HFF-Myc (cell line): ENCODE measurements around the gene CALHM1.

Experiments used
- DNase-seq: peaks from one replicate; pipeline ENCODE4 v3.0.0-alpha.2; 2011; ENCODE audit warnings: low read depth; ENCODE audit errors: extremely low read depth
- H3K4me3 ChIP-seq: replicated peaks from 2 replicates; pipeline ENCODE4 v1.5.1; 2011; ENCODE audit warnings: low read depth, mild to moderate bottlenecking, control low read depth, low read length
- TF ChIP-seq, protein P1 (sequence below): IDR thresholded peaks from 2 replicates; pipeline ENCODE4 v1.5.1; 2012; ENCODE audit warnings: mild to moderate bottlenecking, low read depth, low read length, control low read depth; ENCODE audit errors: missing control alignments

Gene CALHM1

DNA sequence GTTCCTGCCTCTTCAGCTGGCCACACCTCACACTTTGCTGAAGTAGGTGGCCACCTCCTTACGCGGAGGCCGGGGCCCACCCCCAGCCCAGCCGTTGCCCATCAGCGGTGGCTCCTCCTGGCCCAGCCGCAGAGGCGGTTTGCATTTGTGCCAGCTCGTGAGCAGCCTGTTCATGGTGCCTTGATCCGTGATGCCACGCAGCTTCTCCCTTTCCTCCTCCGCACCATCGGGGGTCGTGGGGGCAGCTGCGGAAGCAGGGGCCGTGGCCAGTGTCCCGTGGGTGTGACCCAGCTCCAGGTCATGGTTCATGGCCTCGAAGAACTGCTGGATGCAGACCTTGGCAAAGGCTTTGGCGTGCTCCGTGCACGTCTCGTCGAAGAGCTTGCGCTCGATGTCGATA, 3.5 kb downstream of the CALHM1 start:
- no peak overlapping the region for H3K4me3 ChIP-seq
- TF ChIP-seq, protein P1, sequence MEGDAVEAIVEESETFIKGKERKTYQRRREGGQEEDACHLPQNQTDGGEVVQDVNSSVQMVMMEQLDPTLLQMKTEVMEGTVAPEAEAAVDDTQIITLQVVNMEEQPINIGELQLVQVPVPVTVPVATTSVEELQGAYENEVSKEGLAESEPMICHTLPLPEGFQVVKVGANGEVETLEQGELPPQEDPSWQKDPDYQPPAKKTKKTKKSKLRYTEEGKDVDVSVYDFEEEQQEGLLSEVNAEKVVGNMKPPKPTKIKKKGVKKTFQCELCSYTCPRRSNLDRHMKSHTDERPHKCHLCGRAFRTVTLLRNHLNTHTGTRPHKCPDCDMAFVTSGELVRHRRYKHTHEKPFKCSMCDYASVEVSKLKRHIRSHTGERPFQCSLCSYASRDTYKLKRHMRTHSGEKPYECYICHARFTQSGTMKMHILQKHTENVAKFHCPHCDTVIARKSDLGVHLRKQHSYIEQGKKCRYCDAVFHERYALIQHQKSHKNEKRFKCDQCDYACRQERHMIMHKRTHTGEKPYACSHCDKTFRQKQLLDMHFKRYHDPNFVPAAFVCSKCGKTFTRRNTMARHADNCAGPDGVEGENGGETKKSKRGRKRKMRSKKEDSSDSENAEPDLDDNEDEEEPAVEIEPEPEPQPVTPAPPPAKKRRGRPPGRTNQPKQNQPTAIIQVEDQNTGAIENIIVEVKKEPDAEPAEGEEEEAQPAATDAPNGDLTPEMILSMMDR, result no peak
- DNase-seq, result no peak

DNA sequence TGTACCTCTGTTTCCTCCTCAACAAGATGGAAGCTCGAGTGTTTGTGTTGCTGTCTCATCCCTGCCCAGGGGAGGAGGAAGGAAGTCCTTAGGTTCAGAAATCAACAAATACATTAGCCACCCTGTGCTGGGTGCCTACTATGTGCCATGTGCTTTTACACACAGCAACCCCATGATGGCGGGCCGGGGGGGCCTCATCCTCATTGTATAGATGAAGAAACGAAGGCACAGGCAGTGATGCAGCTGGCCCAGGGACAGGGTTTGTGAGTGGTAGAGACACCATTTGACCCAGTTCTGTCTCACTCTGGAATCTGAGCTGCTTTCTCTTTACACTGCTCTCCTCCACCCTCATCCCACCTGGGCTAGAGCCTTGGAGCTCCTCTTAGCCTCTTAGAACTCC, 4.7 kb downstream of the CALHM1 start:
- TF ChIP-seq, protein P1, result no peak
- no peak overlapping the region for H3K4me3 ChIP-seq
- no peak for DNase-seq

DNA sequence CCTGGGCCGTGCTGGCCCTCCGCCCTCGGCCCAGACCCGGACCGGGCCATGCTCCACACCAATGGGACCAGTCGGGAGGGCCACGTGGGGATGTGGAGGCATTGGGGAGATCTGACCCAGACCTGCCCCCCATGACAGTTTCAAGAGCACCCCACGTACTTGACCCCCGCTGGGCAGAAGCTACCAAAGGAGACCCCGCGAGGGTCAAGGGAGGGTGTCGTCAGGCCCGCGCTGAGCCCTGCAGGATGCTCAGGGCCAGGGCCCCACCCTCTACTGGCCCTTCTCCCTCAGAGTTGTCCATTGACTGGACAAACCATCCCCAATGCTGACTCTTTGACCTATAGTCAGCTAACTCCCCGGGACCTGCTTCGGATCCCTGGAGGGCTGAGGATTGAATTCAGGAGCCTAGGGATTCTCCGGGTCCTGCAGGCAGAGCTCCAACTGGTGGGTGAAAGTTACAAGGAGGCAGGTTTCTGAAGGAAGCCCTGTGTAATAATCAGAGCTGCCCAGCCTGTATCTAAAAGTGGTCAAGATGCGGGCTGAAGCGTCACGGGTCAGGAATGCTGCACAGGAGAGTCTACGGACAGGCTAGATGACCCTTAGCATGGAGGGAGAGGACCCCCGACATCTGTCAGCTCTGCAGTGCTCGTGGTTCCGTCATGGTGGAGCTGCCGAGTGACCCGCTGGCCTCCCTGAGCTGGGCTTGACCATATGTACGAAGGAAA, 6.0 kb downstream of the CALHM1 start:
- H3K4me3 ChIP-seq, result peak overlapping the region; percentile 64
- no peak for DNase-seq

DNA sequence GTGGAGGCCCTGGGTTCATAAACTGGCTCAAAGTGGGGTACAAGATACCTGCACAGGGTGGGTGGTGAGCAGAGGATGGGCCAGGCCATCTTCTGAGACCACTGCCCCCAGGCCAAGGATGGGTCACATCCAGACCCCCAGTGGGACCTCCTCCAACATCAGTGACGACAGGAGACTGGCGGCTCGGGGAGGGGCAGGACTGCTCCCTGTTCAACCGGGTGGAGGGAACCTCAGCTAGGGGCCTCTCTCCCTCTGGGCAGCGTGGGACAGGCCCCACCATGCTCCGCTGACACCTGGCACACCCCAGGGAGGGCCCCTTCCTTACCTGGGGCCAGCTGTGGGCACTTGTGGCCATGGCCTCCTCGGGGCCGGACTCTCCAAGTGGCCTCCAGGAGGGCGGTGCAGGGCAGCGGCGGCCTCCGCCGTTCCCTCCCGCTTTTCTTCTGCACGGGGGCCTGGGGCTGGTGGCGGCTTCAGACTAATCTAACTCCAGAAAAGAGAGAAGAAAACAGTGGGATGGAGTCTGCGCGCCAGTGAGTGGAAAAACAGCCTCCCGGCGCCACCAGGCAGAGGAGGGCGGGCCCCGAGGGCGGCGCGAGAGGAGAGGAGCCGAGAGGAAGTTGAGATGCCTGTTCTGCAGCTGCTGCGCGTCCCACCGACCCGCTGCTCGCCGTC, 6.7 kb downstream of the CALHM1 start, which contains the start of gene CALHM2:
CALHM2 (minus strand) TSS at position 540 of the 675 bp plus-strand sequence. CDS start 2,429 bp downstream, outside the sequence.
- no peak for DNase-seq
- peak within 1 kb of the TSS; percentile 64 for H3K4me3 ChIP-seq
- TF ChIP-seq, protein P1, result no peak

More for the DNA sequence above, 6.0 kb downstream of the CALHM1 start:
- TF ChIP-seq, protein P1, result no peak

DNA sequence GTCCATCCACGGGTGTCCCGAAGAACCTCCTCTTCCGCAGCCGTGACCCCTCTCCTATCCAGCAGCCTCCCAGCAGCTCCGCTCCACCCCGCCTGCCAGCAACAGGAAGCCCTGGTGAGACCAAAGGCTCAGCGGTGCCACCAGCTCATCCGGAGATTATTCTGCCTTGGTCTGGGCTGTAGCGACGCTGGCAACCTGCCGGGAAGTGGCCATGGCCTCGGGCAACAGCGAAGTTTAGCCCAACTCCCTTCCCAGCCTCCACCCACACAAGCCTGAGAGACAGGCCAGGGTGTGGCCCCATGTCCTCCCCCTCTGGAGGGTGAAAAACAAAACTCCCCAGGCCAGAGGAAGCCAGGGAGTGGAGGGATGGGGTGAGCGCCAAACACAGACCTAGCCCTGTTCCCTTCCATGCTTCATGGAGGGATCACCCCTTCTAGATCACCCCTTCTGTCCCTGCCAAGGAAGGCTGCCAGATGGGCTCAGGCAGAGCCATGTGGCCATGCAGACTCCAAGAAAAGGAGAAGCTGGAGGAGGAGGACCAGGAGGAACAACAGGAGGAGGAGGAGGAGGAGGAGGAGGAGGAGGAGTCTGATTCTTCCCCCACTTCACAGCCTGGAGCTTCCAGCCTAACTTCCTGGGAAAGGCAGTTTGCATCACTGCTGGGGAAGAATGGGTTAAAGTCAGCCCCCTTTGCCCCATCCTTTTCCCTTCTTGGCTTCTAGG, 7.4 kb downstream of the CALHM1 start:
- TF ChIP-seq, protein P1, result no peak
- peak; percentile 53 for DNase-seq
- peak overlapping the region; percentile 64 for H3K4me3 ChIP-seq

DNA sequence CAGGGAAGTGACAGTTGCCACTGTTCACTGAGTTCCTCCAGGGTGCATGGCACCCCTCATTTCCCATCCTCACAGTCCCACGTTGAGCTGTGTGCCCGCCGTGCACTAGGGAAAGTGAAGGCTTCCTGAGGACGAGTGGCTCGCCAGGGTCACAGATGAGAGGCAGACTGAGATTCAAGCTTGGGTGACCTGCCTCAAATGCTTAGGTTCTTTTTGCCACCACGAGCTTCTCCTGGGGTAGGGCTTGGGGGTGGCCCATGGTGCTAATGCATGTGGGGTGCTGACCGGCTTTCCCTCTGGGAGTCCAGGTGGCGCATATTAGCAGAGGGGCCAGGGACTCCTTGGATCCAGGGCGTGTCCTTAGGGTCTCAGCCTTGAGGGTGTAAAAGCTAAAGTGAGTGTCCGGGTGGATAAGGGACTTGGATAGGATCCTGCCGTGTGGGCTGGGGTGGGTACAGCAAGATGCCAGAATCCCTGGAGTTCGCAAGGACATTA, 8.5 kb downstream of the CALHM1 start:
- TF ChIP-seq, protein P1, result no peak
- DNase-seq, result no peak
- peak overlapping the region; percentile 64 for H3K4me3 ChIP-seq
